HG03571 (cell line): ENCODE measurements around the gene PAX8.
"Not testable (repeated sequence)": the region's sequence is repeated elsewhere in the genome, so short reads cannot be mapped to it uniquely, and the experiment has no call there.

ENCODE experiments used
- ATAC-seq: cut with Tn5 transposase; IDR thresholded peaks from one replicate; pipeline ENCODE4 v1.9.1; 2021; ENCODE audit not compliant: unreplicated experiment

PAX8 gene

GRCh38 chr2:113238871-113239839, 39.6 kb downstream of the PAX8 start:
- ATAC-seq, result no peak

GRCh38 chr2:113237604-113238160, 41.0 kb downstream of the PAX8 start:
- ATAC-seq, result no peak

DNA sequence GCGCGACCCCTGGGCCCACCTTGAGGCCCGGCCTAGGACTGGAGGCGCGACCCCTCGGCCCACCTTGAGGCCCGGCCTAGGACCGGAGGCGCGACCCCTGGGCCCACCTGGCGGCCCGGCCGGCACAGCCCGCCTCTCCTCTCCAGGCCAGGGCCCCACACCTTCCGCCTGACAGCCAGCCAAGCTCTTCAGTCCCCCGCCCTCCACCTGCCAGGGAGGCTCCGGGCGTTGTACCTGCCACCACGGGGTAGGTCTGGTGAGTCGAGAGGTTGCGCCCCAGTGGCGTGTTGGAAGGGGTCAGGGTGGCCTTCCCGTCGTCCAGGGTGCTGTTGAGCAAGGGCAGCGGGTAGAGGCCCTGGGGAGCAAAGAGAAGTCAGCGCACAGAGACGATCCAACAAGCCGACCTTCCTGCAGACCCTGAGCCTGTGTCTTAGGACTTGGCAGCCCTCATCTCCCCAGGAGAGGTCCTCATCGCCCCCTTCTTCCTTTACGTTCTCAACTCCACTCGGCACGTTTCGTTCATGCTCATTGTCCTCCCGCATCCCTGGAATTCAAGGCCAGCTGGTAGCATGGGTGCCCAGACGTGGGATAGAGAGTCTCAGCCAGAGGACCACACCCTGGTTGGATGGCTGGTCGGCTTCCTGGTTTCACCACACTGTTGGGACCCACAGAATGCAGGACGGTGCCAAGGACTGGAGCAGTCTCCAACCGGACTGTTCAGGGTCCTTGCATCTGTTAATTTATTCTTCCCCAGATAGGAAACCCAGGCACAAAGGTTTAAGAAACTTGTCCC, 42.2 kb downstream of the PAX8 start:
- no peak for ATAC-seq

DNA sequence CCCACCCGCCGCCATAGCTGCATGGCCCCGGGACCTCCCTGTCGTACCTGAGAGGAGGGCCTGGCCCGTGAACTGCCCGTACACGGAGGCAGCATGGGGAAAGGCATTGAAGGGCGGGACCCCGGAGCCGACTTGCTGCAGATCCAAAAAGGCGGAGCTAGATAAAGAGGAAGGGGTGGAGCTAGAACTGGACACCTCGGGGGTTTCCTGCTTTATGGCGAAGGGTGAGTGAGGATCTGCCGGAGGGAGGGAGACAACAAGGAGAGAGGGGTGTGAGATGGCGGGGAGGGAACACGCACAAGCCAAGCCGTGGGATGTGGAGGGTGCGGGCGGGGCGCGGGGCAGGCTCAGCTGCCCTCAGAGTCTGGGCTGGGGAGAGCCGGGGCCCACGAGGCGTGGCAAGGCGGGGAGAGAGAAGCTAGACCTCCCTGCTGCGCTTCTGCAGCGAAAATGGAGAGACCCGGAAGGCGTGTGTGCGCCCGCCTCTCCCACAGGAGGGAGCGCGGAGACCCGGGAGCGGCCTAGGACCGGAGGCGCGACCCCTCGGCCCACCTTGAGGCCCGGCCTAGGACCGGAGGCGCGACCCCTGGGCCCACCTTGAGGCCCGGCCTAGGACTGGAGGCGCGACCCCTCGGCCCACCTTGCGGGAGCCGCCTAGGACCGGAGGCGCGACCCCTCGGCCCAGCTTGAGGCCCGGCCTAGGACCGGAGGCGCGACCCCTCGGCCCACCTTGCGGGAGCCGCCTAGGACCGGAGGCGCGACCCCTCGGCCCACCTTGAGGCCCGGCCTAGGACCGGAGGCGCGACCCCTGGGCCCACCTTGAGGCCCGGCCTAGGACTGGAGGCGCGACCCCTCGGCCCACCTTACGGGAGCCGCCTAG, 43.1 kb downstream of the PAX8 start:
- not testable (repeated sequence) for ATAC-seq

- ATAC-seq, result no peak
These were observed 43.9 kb downstream of the PAX8 start for GRCh38 chr2:113234721-113235346.

- no peak for ATAC-seq
These were observed 44.8 kb downstream of the PAX8 start for GRCh38 chr2:113233593-113234550.

- ATAC-seq, result no peak
These were observed 46.0 kb downstream of the PAX8 start for GRCh38 chr2:113232740-113233139.

DNA sequence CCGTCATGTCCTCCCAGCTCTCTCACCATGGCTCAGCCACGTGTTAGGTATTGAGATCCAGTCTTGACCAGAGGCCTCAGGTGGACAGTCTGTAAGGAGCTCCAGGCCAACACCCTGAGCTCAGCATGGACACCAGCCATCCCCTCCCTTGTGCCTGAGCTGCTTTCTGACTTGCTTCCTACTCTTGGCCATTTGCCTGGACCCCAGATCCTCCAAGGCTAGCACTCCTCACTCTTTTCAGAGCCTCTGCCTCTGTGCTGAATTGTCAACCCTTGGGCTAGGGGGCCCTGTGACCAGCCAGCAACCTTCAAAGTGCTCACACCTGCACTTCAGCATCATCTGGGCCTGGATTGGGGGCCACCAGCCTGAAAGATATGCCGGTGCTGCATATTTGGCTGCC, 46.6 kb downstream of the PAX8 start:
- ATAC-seq, result no peak

DNA sequence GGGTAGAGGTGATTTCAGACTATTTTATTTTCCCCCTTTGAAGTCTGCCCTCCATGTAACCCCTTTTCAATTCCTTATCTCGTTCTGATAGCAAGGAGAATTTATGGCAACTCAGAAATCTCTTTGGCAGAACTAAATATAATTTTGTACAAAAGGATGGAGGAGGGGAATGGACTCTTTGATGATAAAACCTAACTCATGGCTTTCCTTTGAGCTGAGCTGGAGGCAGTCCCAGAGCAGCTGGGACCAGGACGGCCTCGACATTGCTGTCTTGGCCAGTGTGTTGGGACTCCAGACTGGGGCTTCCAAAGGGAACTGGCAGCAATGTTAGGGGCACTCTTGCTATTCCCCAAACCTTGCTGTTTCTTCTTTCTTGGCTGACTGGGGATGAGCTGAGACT, 47.7 kb downstream of the PAX8 start:
- no peak for ATAC-seq

DNA sequence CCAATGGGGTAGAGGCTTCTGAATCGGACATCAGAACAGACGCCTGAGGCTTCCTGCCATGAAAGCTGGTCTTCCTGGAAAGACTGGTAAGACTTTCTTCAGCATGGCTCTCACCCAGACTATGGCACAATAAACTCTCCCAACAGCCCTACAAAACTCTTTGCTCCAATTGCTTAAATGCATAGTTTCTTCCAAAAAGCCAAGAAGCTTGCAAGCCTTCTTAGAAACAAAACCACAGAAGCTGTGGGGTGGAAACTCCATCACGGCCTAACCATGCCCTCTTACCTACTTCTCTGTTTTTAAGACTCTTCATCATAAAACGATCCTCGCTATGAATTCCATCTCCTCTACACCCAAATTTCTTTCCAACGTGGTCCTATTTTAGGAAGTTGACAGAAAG, 48.2 kb downstream of the PAX8 start:
- ATAC-seq, result no peak

DNA sequence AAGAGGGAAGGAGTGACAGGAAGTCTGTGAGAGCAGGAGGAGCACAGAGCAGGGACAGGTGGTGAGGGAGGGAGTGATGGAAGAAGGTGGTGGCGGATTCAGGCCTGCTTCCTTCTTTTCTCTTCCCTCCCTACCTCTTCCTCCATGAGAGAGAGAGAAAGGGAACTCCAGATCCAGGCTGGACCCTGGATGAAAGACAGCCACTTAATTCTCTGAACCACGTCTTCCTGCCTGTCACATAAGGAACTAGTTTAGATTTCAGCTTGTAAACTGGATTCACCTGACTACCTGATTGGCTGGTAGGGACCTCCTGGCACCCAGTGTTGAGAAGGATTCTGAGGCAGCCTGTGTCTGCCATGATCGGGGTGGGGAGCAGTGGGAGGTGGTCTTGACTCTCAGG, 48.9 kb downstream of the PAX8 start:
- no peak for ATAC-seq

DNA sequence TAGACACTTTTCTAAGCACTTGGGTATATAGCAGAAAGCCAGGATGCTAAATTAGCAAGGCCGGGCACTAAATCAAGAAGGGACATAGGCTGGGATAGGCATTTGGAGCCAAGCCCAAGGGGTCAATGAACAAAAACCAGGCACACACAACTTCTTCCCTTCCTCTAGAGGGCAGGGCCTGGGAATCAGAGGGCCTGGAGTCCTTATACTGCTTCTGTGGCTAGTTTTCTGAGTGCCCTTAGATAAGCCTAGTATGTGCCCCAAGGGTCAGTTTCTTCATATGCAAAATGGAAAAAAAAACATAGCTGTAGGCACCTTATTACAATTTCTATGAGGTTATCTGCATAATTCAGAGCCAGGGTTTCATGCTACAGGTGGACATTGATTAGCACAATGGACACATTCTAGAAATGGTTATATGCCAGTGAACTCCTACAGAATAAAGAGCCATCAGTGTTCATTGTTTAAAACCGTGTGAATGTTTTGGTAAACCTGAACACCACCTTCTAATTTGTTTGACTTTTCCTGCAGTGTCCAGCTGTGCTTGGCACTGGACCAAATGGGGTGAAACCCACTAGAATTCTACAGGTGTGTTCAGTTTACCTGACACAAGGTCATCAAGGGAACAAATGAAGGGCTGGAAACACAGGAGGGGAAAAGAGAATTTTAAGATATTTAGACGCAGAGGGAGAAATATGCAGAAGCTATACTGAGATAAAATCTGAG, 49.6 kb downstream of the PAX8 start:
- ATAC-seq, result no peak

DNA sequence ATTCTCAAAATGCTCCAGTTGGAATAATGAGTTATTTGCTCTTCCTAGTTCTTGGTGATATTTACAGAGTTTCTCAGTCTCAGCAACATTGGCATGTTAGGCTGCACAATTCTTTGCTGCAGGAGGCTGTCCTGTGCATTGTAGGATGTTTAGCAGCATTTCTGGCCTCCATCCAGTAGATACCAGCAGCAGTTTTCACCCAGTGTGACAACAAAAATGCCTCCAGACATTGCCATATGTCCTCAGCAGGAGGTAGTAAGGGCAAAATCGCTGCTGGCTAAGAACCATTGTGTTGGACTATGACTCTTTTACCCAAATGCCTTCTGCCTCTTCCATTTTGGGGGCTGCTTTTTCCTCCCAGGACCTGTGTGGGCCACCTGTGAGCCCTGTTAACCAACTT, 50.4 kb downstream of the PAX8 start:
- no peak for ATAC-seq

- no peak for ATAC-seq
These were observed 51.0 kb downstream of the PAX8 start for GRCh38 chr2:113227698-113228097.

DNA sequence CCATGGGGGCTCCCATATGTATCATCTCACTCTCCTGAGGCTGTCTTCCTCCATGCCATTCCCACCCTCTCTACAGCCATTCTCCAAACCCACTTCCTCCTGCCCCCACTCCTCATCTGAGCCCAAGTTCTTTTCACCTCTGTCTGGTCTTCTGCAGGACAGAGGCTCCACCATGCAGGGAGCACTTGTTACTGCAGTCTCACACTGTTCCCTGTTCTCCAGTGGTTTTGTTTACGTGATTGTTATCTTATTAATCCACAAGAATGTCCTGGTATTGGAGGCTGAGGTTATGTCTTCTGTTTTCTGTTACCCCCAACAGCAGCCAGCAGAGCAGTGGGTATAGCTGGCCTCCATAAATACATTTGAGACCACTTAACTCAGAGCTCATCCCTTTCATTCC, 51.4 kb downstream of the PAX8 start:
- no peak for ATAC-seq

- no peak for ATAC-seq
These were observed 52.3 kb downstream of the PAX8 start for GRCh38 chr2:113226462-113226861.

GRCh38 chr2:113225263-113226259, 53.2 kb downstream of the PAX8 start:
- no peak for ATAC-seq
